HG03565 (cell line): ENCODE data around the gene QRICH1.

ENCODE experiments used
- ATAC-seq: cut with Tn5 transposase; IDR thresholded peaks from one replicate; pipeline ENCODE4 v1.9.1; 2021; ENCODE audit warnings: mild to moderate bottlenecking, moderate library complexity; ENCODE audit not compliant: unreplicated experiment

Gene QRICH1

GRCh38 chr3:49119439-49119838 lies 25.6 kb upstream of the QRICH1 start:
- no peak for ATAC-seq

- no peak for ATAC-seq
Measured at GRCh38 chr3:49119036-49119435, 25.2 kb upstream of the QRICH1 start.

GRCh38 chr3:49112262-49112661 lies 18.4 kb upstream of the QRICH1 start:
- no peak for ATAC-seq

GRCh38 chr3:49111347-49111746 lies 17.5 kb upstream of the QRICH1 start:
- no peak for ATAC-seq

- ATAC-seq, result no peak
Measured at GRCh38 chr3:49110780-49111179, 16.9 kb upstream of the QRICH1 start.

GRCh38 chr3:49108346-49108745 lies 14.5 kb upstream of the QRICH1 start:
- ATAC-seq, result no peak

- peak; percentile 67 for ATAC-seq
Measured at GRCh38 chr3:49104427-49105291, 10.8 kb upstream of the QRICH1 start, which contains the start of gene QARS1. TSS of gene QARS1 (minus strand) at chr3:49104757. CDS start at chr3:49104733, 24 bp downstream.

- no peak for ATAC-seq
Measured at GRCh38 chr3:49104052-49104426, 10.2 kb upstream of the QRICH1 start.

GRCh38 chr3:49100046-49100615 lies 6.3 kb upstream of the QRICH1 start:
- no peak for ATAC-seq

- no peak for ATAC-seq
Measured at GRCh38 chr3:49098910-49099630, 5.2 kb upstream of the QRICH1 start.

GRCh38 chr3:49098429-49098828 lies 4.6 kb upstream of the QRICH1 start:
- ATAC-seq, result no peak

- ATAC-seq, result peak; percentile 31
Measured at GRCh38 chr3:49092938-49093852, 676 bp downstream of the QRICH1 start.

GRCh38 chr3:49081429-49081828 lies 12.4 kb downstream of the QRICH1 start:
- no peak for ATAC-seq

- ATAC-seq, result no peak
Measured at GRCh38 chr3:49079270-49079669, 14.6 kb downstream of the QRICH1 start.

GRCh38 chr3:49076646-49077045 lies 17.2 kb downstream of the QRICH1 start:
- no peak for ATAC-seq

GRCh38 chr3:49076116-49076515 lies 17.8 kb downstream of the QRICH1 start:
- ATAC-seq, result no peak

GRCh38 chr3:49058011-49058410 lies 35.9 kb downstream of the QRICH1 start:
- no peak for ATAC-seq

- no peak for ATAC-seq
Measured at GRCh38 chr3:49057268-49057667, 36.6 kb downstream of the QRICH1 start.

GRCh38 chr3:49054344-49054862 lies 39.5 kb downstream of the QRICH1 start:
- no peak for ATAC-seq

GRCh38 chr3:49053543-49053942 lies 40.3 kb downstream of the QRICH1 start:
- no peak for ATAC-seq
